A673 (cell line): ENCODE results near the gene NIN. TPM values are rescaled to one million over a fixed set of nuclear protein-coding genes. Genes with fewer than 3 reads are reported as not detected.
A peak's percentile ranks its signal among the peaks of the same experiment; 100 is the strongest.

ENCODE experiments used
- BruUV-seq: library from RNA; stranded (reverse); fragments of 400-500 nt; replicated peaks from 2 replicates; lab custom pipeline; 2021; lab: Mats Ljungman, UMichigan
- CTCF ChIA-PET: fragments of 300-600 bp; sonication (Branson Sonifier 250); formaldehyde crosslinking; loops from one replicate; lab custom pipeline; 2022; ENCODE audit warnings: antibody characterized with exemption; lab: Charles Lee
- POLR2A ChIA-PET: fragments of 300-600 bp; sonication (Branson Sonifier 250); formaldehyde crosslinking; loops from one replicate; lab custom pipeline; 2022; ENCODE audit warnings: antibody characterized with exemption; ENCODE audit not compliant: low non-redundant PET; lab: Charles Lee
- DNase-seq: peaks from one replicate; pipeline ENCODE4 v3.0.0-alpha.2; 2015; ENCODE audit warnings: low spot score
- H3K27ac ChIP-seq: fragments of 200-600 bp; sonication (generic); 2 replicates; pipeline ENCODE4 v1.5.1; 2016; ENCODE audit warnings: mixed run types, low read depth, mild to moderate bottlenecking, mixed read lengths, antibody characterized with exemption, low read length; ENCODE audit not compliant: poor library complexity, severe bottlenecking
- H3K27me3 ChIP-seq: fragments of 200-600 bp; sonication (generic); replicated peaks from 2 replicates; pipeline ENCODE4 v1.6.1; 2017; ENCODE audit warnings: mixed run types, low read depth, mild to moderate bottlenecking, mixed read lengths, antibody characterized with exemption, low read length; ENCODE audit not compliant: insufficient read depth, poor library complexity
- H3K36me3 ChIP-seq: fragments of 200-600 bp; sonication (generic); 2 replicates; pipeline ENCODE4 v1.6.1; 2016; ENCODE audit warnings: mixed run types, mild to moderate bottlenecking, mixed read lengths, antibody characterized with exemption, low read length; ENCODE audit not compliant: insufficient read depth, poor library complexity, severe bottlenecking
- H3K4me1 ChIP-seq: fragments of 200-600 bp; sonication (generic); 2 replicates; pipeline ENCODE4 v1.6.1; 2017; ENCODE audit warnings: mixed run types, mild to moderate bottlenecking, mixed read lengths, antibody characterized with exemption, low read length; ENCODE audit not compliant: insufficient read depth, poor library complexity, severe bottlenecking
- H3K4me3 ChIP-seq: fragments of 200-600 bp; sonication (generic); 2 replicates; pipeline ENCODE4 v1.5.1; 2016; ENCODE audit warnings: low read depth, mixed run types, mild to moderate bottlenecking, mixed read lengths, low read length; ENCODE audit not compliant: poor library complexity, severe bottlenecking
- H3K9me3 ChIP-seq: fragments of 200-600 bp; sonication (generic); 2 replicates; pipeline ENCODE4 v1.6.1; 2016; ENCODE audit warnings: mixed run types, low read depth, mild to moderate bottlenecking, mixed read lengths, antibody characterized with exemption, low read length; ENCODE audit not compliant: poor library complexity, severe bottlenecking
- CTCF ChIP-seq: fragments of 300-800, 200-600 bp; sonication (generic); conservative IDR thresholded peaks from 2 replicates; pipeline ENCODE4 v1.5.1; 2017; ENCODE audit warnings: low read depth, mild to moderate bottlenecking, antibody characterized with exemption, low read length, moderate library complexity, mixed read lengths
- EZH2 ChIP-seq: fragments of 200-600 bp; sonication (generic); IDR thresholded peaks from 2 replicates; pipeline ENCODE4 v1.6.1; 2017; ENCODE audit warnings: borderline replicate concordance, low read depth, mild to moderate bottlenecking, mixed read lengths, antibody characterized with exemption, low read length; ENCODE audit not compliant: poor library complexity, severe bottlenecking
- intact Hi-C: fragments of 100-400 bp; cut with micrococcal nuclease; formaldehyde crosslinking; loops from one replicate; pipeline ENCODE4 v1.10.0; 2022; ENCODE audit not compliant: unreplicated experiment
- total RNA-seq: library from RNA; stranded (reverse); gene quantifications from 2 replicates; pipeline ENCODE4 v1.2.3, GENCODE V29; 2021

The NIN gene
- total RNA-seq, 1 experiment from 2014 or later, result 63.5 TPM

DNA sequence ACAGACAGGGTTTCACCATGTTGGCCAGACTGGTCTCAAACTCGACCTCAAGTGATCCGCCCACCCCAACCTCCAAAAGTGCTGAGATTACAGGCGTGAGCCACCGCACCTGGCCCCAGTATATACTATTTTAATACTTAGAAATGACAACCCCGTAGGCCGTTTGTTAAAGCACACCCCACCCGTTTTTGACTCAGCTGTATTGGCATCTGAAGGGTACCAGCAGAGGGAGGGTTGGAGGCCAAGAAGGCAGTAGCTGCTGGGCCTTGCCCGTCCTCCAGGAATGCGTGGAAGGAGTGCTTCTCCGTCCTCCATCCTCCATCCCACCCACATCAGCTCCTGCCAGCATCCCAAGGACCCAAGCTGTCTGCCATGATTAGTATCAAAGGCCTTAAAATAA lies 6.3 kb upstream of the NIN start:
- Histone ChIP-seq H3K4me3 (no peak overlapping the region), H3K9me3 (no peaks in the 10 kb centered on the region), H3K27ac (no peak overlapping the region), H3K27me3 (no peaks in the 10 kb centered on the region), H3K36me3 (no peaks in the 10 kb centered on the region), H3K4me1 (no peaks in the 10 kb centered on the region)
- no TSS peak for BruUV-seq
- ChIA-PET CTCF (no interaction called here), POLR2A (no interaction called here)
- DNase-seq, result no peak
- TF ChIP-seq EZH2 (no peak), CTCF (no peak)
- intact Hi-C loops, result no loop called here

DNA sequence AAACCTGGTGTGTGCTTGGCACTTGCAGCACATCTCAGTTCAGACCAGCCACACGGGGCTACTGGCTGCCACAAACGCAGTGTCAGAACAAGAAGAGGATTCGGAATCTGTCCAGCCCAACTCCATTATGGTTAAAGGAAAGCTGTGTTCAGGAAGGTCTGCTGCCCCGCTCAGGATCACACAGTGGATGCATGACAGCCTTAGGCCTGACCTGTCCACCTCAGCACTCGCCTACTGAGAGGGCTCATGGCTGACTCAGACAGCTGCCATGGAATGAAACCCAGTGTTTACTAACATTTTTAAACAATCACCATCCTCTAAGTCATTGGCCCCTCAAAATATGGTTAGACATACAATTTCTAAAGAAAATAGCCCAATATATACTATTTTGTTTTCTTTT lies 5.6 kb upstream of the NIN start:
- Histone ChIP-seq H3K27ac (no peak overlapping the region), H3K27me3 (no peaks in the 10 kb centered on the region), H3K4me3 (no peak overlapping the region), H3K9me3 (no peaks in the 10 kb centered on the region), H3K4me1 (no peaks in the 10 kb centered on the region), H3K36me3 (no peaks in the 10 kb centered on the region)
- TF ChIP-seq CTCF, result no peak
- TF ChIP-seq EZH2, result no peak
- POLR2A ChIA-PET, result no interaction called here
- no peak for DNase-seq
- no TSS peak for BruUV-seq
- CTCF ChIA-PET, result no interaction called here
- intact Hi-C loops, result no loop called here

DNA sequence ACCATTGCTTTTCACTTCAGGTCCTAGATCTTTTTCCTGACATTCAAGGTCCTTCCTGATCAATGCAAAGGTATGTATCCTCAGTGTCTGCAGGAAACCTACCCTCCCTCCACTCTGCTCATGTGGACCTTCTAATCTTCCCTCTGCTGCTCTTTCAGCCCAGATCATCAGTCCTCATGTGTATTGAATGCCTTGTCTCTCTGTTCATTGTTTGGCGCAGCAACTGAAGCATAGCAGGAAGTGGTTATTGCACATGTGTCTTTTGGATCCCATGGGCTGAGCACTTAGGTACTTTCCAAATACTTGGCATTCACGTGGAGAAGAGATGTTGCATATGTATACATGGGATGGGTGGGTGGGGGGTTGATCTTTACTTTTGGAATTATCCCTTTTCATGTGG lies 4.3 kb upstream of the NIN start:
- H3K36me3 ChIP-seq, result no peaks in the 10 kb centered on the region
- no peak overlapping the region for H3K4me3 ChIP-seq
- DNase-seq, result peak; percentile 15
- ChIA-PET CTCF (no interaction called here), POLR2A (interaction anchor here (0.6 kb wide), 1 partner anchor 434 kb away, joined by 4 read pairs; no protein-coding TSS in a partner anchor)
- H3K9me3 ChIP-seq, result no peaks in the 10 kb centered on the region
- no peak for TF ChIP-seq CTCF
- TF ChIP-seq EZH2, result no peak
- no peaks in the 10 kb centered on the region for H3K4me1 ChIP-seq
- H3K27ac ChIP-seq, result no peak overlapping the region
- no TSS peak for BruUV-seq
- no peaks in the 10 kb centered on the region for H3K27me3 ChIP-seq
- intact Hi-C loops, result no loop called here
